Calu3 (cell line): ENCODE measurements around the gene NOP9. TPM values are rescaled to one million over a fixed set of nuclear protein-coding genes. Genes with fewer than 3 reads are reported as not detected.

ENCODE experiments used
- BruUV-seq: library from RNA; stranded (reverse); fragments of 400-500 nt; replicated peaks from 2 replicates; lab custom pipeline; 2021; lab: Mats Ljungman, UMichigan
- CTCF ChIA-PET: fragments of 300-600 bp; sonication (Branson Sonifier 250); formaldehyde crosslinking; loops from one replicate; lab custom pipeline; 2022; ENCODE audit warnings: antibody characterized with exemption; lab: Charles Lee
- DNase-seq: peaks from one replicate; pipeline ENCODE4 v3.0.0; 2022
- H3K27ac Mint-ChIP-seq: one replicate; pipeline ENCODE4 v1.8.0; 2022; ENCODE audit warnings: mixed read lengths; ENCODE audit not compliant: unreplicated experiment
- H3K27me3 Mint-ChIP-seq: one replicate; pipeline ENCODE4 v1.8.0; 2022; ENCODE audit warnings: mixed read lengths; ENCODE audit not compliant: unreplicated experiment
- H3K36me3 Mint-ChIP-seq: one replicate; pipeline ENCODE4 v1.8.0; 2022; ENCODE audit warnings: mild to moderate bottlenecking, moderate library complexity, mixed read lengths; ENCODE audit not compliant: insufficient read depth, unreplicated experiment
- H3K4me1 Mint-ChIP-seq: one replicate; pipeline ENCODE4 v1.8.0; 2022; ENCODE audit warnings: mild to moderate bottlenecking, low read depth, mixed read lengths; ENCODE audit not compliant: unreplicated experiment
- H3K4me3 Mint-ChIP-seq: one replicate; pipeline ENCODE4 v1.8.0; 2022; ENCODE audit warnings: mild to moderate bottlenecking, low read depth, moderate library complexity, mixed read lengths; ENCODE audit not compliant: unreplicated experiment
- H3K9me3 Mint-ChIP-seq: one replicate; pipeline ENCODE4 v1.8.0; 2022; ENCODE audit warnings: low read depth, mixed read lengths; ENCODE audit not compliant: unreplicated experiment
- intact Hi-C: fragments of 100-400 bp; cut with micrococcal nuclease; formaldehyde crosslinking; loops from one replicate; pipeline ENCODE4 v1.10.0; 2022; ENCODE audit not compliant: unreplicated experiment
- total RNA-seq: library from RNA; stranded (reverse); gene quantifications from 2 replicates; pipeline ENCODE4 v1.2.3, GENCODE V29; 2022
- TF ChIP-seq, protein P1 (sequence below): fragments of 200-600 bp; IDR thresholded peaks from one replicate; pipeline ENCODE4 v1.8.0; 2022; ENCODE audit warnings: antibody characterized with exemption; ENCODE audit not compliant: unreplicated experiment

NOP9 gene
- total RNA-seq, 1 experiment from 2014 or later: 35.9 TPM

DNA sequence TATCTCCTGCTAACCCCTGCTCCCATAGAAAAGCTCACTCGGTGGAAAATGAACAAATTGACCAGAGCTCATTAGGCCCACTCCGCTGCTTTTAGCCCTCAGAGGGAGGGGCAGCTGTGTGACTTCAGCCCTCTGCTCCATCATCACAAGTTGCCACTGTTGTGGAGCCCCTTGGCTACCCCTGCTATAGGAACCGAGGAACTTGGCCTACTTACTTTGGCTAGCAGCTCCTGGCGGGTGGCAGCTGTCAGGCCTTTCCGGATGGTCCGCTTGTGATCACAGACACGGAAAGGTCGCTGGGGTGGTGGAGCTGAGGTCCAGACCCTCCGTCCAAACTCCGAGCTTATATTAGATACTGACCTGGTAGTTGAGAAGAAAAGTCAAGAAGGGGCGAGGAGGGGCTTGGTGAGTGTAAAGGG, 7.5 kb downstream of the NOP9 start:
- CTCF ChIA-PET: interaction anchor here (1.1 to 2.2 kb wide), 4 partner anchors 8 to 124 kb away, joined by 4 to 18 read pairs (median 10); partner anchors contain the start of genes DHRS1, KHNYN, NOP9 and TINF2
- Mint-ChIP-seq H3K36me3 (peaks cover 38% of the 10 kb centered on the region), H3K27me3 (no peaks in the 10 kb centered on the region), H3K4me3 (peak overlapping the region; percentile 35), H3K9me3 (no peaks in the 10 kb centered on the region), H3K27ac (peak overlapping the region; percentile 63), H3K4me1 (peaks cover 21% of the 10 kb centered on the region)
- TF ChIP-seq, protein P1, sequence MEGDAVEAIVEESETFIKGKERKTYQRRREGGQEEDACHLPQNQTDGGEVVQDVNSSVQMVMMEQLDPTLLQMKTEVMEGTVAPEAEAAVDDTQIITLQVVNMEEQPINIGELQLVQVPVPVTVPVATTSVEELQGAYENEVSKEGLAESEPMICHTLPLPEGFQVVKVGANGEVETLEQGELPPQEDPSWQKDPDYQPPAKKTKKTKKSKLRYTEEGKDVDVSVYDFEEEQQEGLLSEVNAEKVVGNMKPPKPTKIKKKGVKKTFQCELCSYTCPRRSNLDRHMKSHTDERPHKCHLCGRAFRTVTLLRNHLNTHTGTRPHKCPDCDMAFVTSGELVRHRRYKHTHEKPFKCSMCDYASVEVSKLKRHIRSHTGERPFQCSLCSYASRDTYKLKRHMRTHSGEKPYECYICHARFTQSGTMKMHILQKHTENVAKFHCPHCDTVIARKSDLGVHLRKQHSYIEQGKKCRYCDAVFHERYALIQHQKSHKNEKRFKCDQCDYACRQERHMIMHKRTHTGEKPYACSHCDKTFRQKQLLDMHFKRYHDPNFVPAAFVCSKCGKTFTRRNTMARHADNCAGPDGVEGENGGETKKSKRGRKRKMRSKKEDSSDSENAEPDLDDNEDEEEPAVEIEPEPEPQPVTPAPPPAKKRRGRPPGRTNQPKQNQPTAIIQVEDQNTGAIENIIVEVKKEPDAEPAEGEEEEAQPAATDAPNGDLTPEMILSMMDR: no peak
- no peak for DNase-seq
- BruUV-seq: no TSS peak
- intact Hi-C loops: no loop called here

DNA sequence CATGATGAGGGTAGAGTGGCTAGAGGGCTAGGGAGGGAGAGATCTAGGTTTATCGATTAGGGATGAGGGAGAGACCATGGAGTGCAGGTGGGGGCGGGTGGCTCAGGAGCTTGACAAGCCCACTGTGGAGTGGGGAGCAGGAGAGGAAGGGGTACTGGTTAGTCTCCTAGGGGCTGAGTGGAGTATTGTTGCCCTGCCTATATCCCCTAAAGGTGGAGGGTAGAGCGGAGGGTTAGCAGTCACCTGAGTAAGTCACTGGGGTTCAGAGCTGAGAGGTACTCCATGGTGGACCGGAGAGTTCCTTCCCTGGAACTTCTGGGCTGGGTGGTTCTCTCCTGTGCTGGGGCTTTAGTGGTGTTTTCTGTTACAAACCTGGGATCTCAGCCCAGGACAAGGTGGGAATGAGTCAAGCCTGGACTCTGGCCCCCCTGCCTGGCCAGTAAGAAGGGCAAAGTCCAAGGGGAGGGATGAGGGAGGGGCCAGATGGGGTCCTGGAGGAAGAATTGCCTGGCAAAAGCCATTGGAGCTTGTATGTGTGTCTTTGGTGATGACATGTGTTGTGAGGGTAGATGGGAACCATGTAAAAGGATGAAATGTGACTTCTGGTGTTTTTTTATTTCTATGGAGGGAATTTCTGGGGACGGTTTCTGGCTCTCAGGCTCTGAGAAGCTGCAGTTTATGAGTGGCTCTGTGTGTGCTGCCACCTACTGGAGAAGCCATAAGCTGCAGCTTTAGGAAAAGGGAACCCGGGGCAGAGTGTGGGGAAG, 8.1 kb downstream of the NOP9 start, which contains the start of gene CIDEB:
Gene CIDEB (minus strand): TSS at position 403 of the 767 bp plus-strand sequence. CDS start 119 bp downstream, at position 284.
- intact Hi-C loops: no loop called here
- DNase-seq: peak; percentile 65
- no peaks in the 10 kb centered on the region for H3K9me3 Mint-ChIP-seq
- no TSS peak for BruUV-seq
- H3K4me3 Mint-ChIP-seq: peak within 1 kb of the TSS; percentile 35
- no peaks in the 10 kb centered on the region for H3K27me3 Mint-ChIP-seq
- CTCF ChIA-PET: interaction anchor here (0.5 to 2.2 kb wide), 13 partner anchors 8 to 123 kb away, joined by 3 to 18 read pairs (median 5); partner anchors contain the start of genes DHRS1, KHNYN, MDP1 and NOP9
- peak within 1 kb of the TSS; percentile 63 for H3K27ac Mint-ChIP-seq
- H3K36me3 Mint-ChIP-seq: peaks cover 44% of the 10 kb centered on the region
- peaks cover 21% of the 10 kb centered on the region for H3K4me1 Mint-ChIP-seq
- TF ChIP-seq, protein P1: peak; percentile 86

GRCh38 chr14:24308342-24309124, 8.9 kb downstream of the NOP9 start:
- H3K4me3 Mint-ChIP-seq: no peak overlapping the region
- TF ChIP-seq, protein P1: no peak
- no peak for DNase-seq
- peaks cover 44% of the 10 kb centered on the region for H3K36me3 Mint-ChIP-seq
- no TSS peak for BruUV-seq
- H3K4me1 Mint-ChIP-seq: peaks cover 21% of the 10 kb centered on the region
- intact Hi-C loops: no loop called here
- CTCF ChIA-PET: interaction anchor here (0.5 to 2.2 kb wide), 12 partner anchors 8 to 122 kb away, joined by 3 to 18 read pairs (median 4); partner anchors contain the start of genes DHRS1, KHNYN, MDP1 and NOP9
- peak overlapping the region; percentile 63 for H3K27ac Mint-ChIP-seq
- H3K27me3 Mint-ChIP-seq: no peaks in the 10 kb centered on the region
- H3K9me3 Mint-ChIP-seq: no peaks in the 10 kb centered on the region

- intact Hi-C loops: no loop called here
- H3K9me3 Mint-ChIP-seq: no peaks in the 10 kb centered on the region
- no peak for DNase-seq
- TF ChIP-seq, protein P1: no peak
- peaks cover 40% of the 10 kb centered on the region for H3K36me3 Mint-ChIP-seq
- H3K4me1 Mint-ChIP-seq: peaks cover 21% of the 10 kb centered on the region
- no peaks in the 10 kb centered on the region for H3K27me3 Mint-ChIP-seq
- no peak within 1 kb of the TSS for H3K4me3 Mint-ChIP-seq
- H3K27ac Mint-ChIP-seq: no peak within 1 kb of the TSS
- BruUV-seq: no TSS peak
- CTCF ChIA-PET: no interaction called here
Measured at GRCh38 chr14:24309538-24310264, 10.1 kb downstream of the NOP9 start, which contains the start of gene LTB4R2. Gene LTB4R2, plus strand, starts transcription at chr14:24310140. Its CDS starts 525 bp downstream, at chr14:24310665.
